Left lobe of liver (tissue), 2 donors: ENCODE measurements around the gene NADSYN1. TPM values are rescaled to one million over a fixed set of nuclear protein-coding genes. Genes with fewer than 3 reads are reported as not detected.

ENCODE experiments used
- ATAC-seq: fragments of 200-7000 bp; cut with Tn5 transposase; one replicate; pipeline ENCODE4 v1.9.1; 2020; ENCODE audit warnings: mild to moderate bottlenecking, moderate library complexity
- DNase-seq: peaks from one replicate; pipeline ENCODE4 v3.0.0-alpha.2; 2020; ENCODE audit warnings: low spot score
- total RNA-seq: library from RNA; stranded (reverse); gene quantifications from one replicate; pipeline ENCODE4 v1.2.1, GENCODE V29; 2021
- donor health status: DM: no; HTN: no; CAD: no; lungs with moderate emphysema.
- donor health status: DM: no; HTN: yes; CAD: no.

NADSYN1 gene
- total RNA-seq, 1 donor from 2014 or later = 39.7 TPM

GRCh38 chr11:71449596-71449995 lies 3.4 kb upstream of the NADSYN1 start:
- DNase-seq = no peak
- ATAC-seq = no peak

GRCh38 chr11:71450507-71450906 lies 2.5 kb upstream of the NADSYN1 start:
- ATAC-seq (no peak), DNase-seq (no peak)

GRCh38 chr11:71450939-71451338 lies 2.1 kb upstream of the NADSYN1 start:
- DNase-seq = no peak
- ATAC-seq = no peak

- DNase-seq = no peak
- ATAC-seq = no peak
Observed at GRCh38 chr11:71451596-71452198, 1.3 kb upstream of the NADSYN1 start.

- DNase-seq (peak; percentile 79), ATAC-seq (peak; percentile 37)
Observed at GRCh38 chr11:71452199-71453036, 585 bp upstream of the NADSYN1 start.

GRCh38 chr11:71453918-71454304 lies 908 bp downstream of the NADSYN1 start:
- DNase-seq (no peak), ATAC-seq (no peak)

- ATAC-seq = no peak
- no peak for DNase-seq
Observed at GRCh38 chr11:71454470-71455113, 1.6 kb downstream of the NADSYN1 start.

GRCh38 chr11:71456294-71456693 lies 3.3 kb downstream of the NADSYN1 start:
- DNase-seq (no peak), ATAC-seq (no peak)

GRCh38 chr11:71456831-71457230 lies 3.8 kb downstream of the NADSYN1 start:
- DNase-seq (no peak), ATAC-seq (no peak)

GRCh38 chr11:71458146-71459070 lies 5.4 kb downstream of the NADSYN1 start:
- ATAC-seq = no peak
- DNase-seq = no peak

- DNase-seq (no peak), ATAC-seq (no peak)
Observed at GRCh38 chr11:71459076-71459766, 6.2 kb downstream of the NADSYN1 start.

GRCh38 chr11:71459767-71460320 lies 6.8 kb downstream of the NADSYN1 start:
- DNase-seq (no peak), ATAC-seq (no peak)

GRCh38 chr11:71461696-71462095 lies 8.7 kb downstream of the NADSYN1 start:
- DNase-seq (no peak), ATAC-seq (no peak)

GRCh38 chr11:71462726-71463125 lies 9.7 kb downstream of the NADSYN1 start:
- DNase-seq (no peak), ATAC-seq (no peak)

- ATAC-seq (no peak), DNase-seq (no peak)
Observed at GRCh38 chr11:71463331-71464211, 10.6 kb downstream of the NADSYN1 start.

GRCh38 chr11:71465054-71465453 lies 12.1 kb downstream of the NADSYN1 start:
- no peak for DNase-seq
- no peak for ATAC-seq

- ATAC-seq (no peak), DNase-seq (no peak)
Observed at GRCh38 chr11:71466358-71466757, 13.4 kb downstream of the NADSYN1 start.

- ATAC-seq (no peak), DNase-seq (no peak)
Observed at GRCh38 chr11:71467164-71467563, 14.2 kb downstream of the NADSYN1 start.

GRCh38 chr11:71470946-71471345 lies 17.9 kb downstream of the NADSYN1 start:
- ATAC-seq (no peak), DNase-seq (no peak)
